Osteoblast (primary cell): Measurements from ENCODE around the gene BICD2. TPM values are rescaled to one million over a fixed set of nuclear protein-coding genes. Genes with fewer than 3 reads are reported as not detected.
A peak's percentile ranks its signal among the peaks of the same experiment; 100 is the strongest.

Experiments
- DNase-seq: peaks from one replicate; pipeline ENCODE4 v3.0.0; 2011; ENCODE audit warnings: low spot score, mixed read lengths; ENCODE audit not compliant: insufficient read length; ENCODE audit errors: missing footprints
- H2AFZ ChIP-seq: 2 replicates; pipeline ENCODE4 v1.6.0; 2011; ENCODE audit warnings: mild to moderate bottlenecking, low read length
- H3K27ac ChIP-seq: 2 replicates; pipeline ENCODE4 v1.5.1; 2011; ENCODE audit warnings: mild to moderate bottlenecking, low read depth, low read length, moderate library complexity
- H3K27me3 ChIP-seq: 2 replicates; pipeline ENCODE4 v1.6.0; 2012; ENCODE audit warnings: mild to moderate bottlenecking, control low read depth, inconsistent platforms, low read length, moderate library complexity; ENCODE audit not compliant: insufficient read depth
- H3K36me3 ChIP-seq: 2 replicates; pipeline ENCODE4 v1.5.1; 2011; ENCODE audit warnings: mild to moderate bottlenecking, low read length, control low read depth, moderate library complexity; ENCODE audit not compliant: insufficient read depth
- H3K4me1 ChIP-seq: 2 replicates; pipeline ENCODE4 v1.5.1; 2011; ENCODE audit warnings: mild to moderate bottlenecking, low read length, control low read depth, moderate library complexity; ENCODE audit not compliant: insufficient read depth
- H3K4me2 ChIP-seq: 2 replicates; pipeline ENCODE4 v1.6.0; 2011; ENCODE audit warnings: mild to moderate bottlenecking, low read length; ENCODE audit not compliant: insufficient read depth
- H3K4me3 ChIP-seq: fragments of 200-600 bp; sonication (generic); 3 replicates; pipeline ENCODE4 v1.5.1; 2012; ENCODE audit warnings: mild to moderate bottlenecking, low read length, inconsistent platforms; ENCODE audit not compliant: insufficient read depth
- H3K79me2 ChIP-seq: 2 replicates; pipeline ENCODE4 v1.6.0; 2012; ENCODE audit warnings: mild to moderate bottlenecking, low read length, control low read depth, inconsistent platforms; ENCODE audit not compliant: insufficient read depth
- H3K9me3 ChIP-seq: 2 replicates; pipeline ENCODE4 v1.5.1; 2011; ENCODE audit warnings: low read depth, low read length, control low read depth
- H4K20me1 ChIP-seq: 2 replicates; pipeline ENCODE4 v1.6.0; 2012; ENCODE audit warnings: mild to moderate bottlenecking, low read length, control low read depth; ENCODE audit not compliant: insufficient read depth
- total RNA-seq: library from RNA; depleted of rRNA; stranded (reverse); fragments of >200 nt; gene quantifications from 2 replicates; pipeline ENCODE4 v1.2.3, GENCODE V29; 2012
- TF ChIP-seq, protein P1 (sequence below): IDR thresholded peaks from 2 replicates; pipeline ENCODE4 v1.5.1; 2011; ENCODE audit warnings: mild to moderate bottlenecking, low read depth, low read length, moderate library complexity; ENCODE audit errors: extremely low read depth

The BICD2 gene
- total RNA-seq, 1 donor: 31.8 TPM

DNA sequence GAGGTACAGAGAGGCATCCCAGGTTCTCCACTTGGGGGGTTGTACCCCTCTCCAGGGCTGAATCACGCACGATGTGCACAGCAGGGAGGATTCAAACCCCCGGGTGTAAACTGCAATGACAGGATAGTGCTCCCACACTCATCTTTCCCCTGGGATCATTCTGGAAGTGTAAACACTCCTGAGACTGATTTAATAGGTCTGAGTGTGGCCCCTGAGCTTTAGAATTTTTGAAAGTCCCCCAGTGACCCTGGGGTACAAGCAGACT lies 16.5 kb downstream of the BICD2 start:
- Histone ChIP-seq H4K20me1 (peaks cover 55% of the 10 kb centered on the region), H3K27me3 (no peaks in the 10 kb centered on the region), H3K9me3 (no peaks in the 10 kb centered on the region), H3K4me3 (no peak overlapping the region), H3K4me1 (peaks cover 36% of the 10 kb centered on the region), H3K36me3 (no peaks in the 10 kb centered on the region), H3K79me2 (peaks cover 98% of the 10 kb centered on the region), H3K4me2 (no peak overlapping the region), H2AFZ (no peak overlapping the region), H3K27ac (no peak overlapping the region)
- TF ChIP-seq, protein P1, sequence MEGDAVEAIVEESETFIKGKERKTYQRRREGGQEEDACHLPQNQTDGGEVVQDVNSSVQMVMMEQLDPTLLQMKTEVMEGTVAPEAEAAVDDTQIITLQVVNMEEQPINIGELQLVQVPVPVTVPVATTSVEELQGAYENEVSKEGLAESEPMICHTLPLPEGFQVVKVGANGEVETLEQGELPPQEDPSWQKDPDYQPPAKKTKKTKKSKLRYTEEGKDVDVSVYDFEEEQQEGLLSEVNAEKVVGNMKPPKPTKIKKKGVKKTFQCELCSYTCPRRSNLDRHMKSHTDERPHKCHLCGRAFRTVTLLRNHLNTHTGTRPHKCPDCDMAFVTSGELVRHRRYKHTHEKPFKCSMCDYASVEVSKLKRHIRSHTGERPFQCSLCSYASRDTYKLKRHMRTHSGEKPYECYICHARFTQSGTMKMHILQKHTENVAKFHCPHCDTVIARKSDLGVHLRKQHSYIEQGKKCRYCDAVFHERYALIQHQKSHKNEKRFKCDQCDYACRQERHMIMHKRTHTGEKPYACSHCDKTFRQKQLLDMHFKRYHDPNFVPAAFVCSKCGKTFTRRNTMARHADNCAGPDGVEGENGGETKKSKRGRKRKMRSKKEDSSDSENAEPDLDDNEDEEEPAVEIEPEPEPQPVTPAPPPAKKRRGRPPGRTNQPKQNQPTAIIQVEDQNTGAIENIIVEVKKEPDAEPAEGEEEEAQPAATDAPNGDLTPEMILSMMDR: no peak
- no peak for DNase-seq

DNA sequence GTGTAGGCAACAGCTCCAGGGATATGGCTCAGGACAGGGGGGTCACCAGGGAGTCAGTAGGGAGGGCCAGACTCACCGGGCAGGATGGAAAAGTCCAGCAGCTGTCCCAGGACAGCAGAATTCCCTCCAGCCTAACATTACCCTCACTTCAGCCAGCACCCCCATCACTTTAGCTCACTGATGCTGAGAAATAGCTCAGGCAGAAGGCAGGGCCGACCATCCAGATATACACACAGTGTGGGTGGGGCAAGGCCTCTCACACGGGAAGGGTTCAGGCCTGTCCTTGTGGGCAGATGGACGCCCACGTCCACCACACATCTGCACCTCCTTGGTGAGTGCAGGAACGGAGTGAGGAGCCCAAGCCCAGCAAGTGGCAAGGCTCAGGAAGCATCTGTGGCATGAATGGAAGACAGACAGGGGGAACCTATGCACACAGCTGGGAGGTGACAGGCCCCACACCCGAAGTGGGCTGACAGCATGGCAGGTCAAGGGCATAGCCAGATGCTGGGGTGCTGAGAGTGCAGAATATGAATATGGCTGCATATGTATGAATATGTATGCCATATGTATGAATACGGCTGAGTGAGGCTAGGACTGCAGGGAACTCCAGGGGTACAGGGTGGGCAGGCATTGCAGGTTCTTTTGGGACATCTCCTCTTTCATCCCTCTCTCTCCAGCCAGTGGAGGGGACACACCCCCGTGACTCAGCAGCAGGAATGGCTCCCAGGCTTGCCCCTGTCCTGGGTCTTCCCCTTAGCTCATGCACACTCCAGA lies 17.0 kb downstream of the BICD2 start:
- no peak overlapping the region for H3K4me3 ChIP-seq
- no peaks in the 10 kb centered on the region for H3K9me3 ChIP-seq
- TF ChIP-seq, protein P1: no peak
- DNase-seq: peak; percentile 83
- H3K27me3 ChIP-seq: no peaks in the 10 kb centered on the region
- H3K27ac ChIP-seq: peak overlapping the region; percentile 66
- no peak overlapping the region for H2AFZ ChIP-seq
- H4K20me1 ChIP-seq: peaks cover 53% of the 10 kb centered on the region
- H3K4me2 ChIP-seq: no peak overlapping the region
- H3K4me1 ChIP-seq: peaks cover 36% of the 10 kb centered on the region
- H3K79me2 ChIP-seq: peaks cover 98% of the 10 kb centered on the region
- no peaks in the 10 kb centered on the region for H3K36me3 ChIP-seq

DNA sequence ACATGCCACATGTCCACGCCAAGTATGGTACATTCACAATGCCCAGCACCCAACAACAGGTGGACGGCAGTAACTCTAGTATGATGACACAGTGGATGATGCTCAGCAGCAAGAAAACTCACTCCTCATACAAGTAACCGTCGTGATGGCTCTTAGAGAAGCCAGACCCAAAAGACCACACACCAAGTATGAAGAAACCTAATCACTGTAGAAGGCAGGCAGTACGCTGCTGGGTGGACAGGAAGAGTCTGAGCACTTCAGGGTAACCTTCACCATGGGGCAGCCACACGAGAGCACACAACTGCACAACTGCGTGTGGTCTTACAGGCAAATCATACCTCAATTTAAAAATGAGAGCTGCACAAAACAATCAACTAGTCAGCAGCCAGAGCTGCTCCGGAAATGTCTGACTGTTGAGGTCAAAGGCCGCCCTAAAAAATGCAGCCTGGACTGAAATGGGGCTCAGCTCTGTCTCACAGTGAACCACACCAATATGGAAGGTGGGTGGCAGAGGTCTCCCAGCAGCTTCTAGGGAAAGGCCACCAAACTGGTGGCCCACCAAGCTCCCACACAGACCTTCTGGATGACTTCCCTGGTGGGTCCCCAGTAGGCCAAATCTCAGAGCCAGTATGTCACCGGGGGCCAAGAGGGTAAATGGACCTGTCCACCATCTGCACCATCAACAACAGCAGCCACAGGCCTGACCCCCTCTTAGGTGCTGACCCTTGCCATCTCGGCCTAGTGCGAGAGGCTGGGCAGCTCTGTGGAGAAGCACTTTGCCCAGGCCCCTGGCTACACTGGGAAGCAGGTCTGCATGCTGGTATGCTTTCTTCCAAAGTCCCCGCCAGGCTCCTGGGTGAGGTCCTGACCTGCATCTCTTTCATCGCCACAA lies 17.8 kb downstream of the BICD2 start:
- no peak overlapping the region for H2AFZ ChIP-seq
- H3K4me2 ChIP-seq: peak overlapping the region; percentile 58
- no peaks in the 10 kb centered on the region for H3K36me3 ChIP-seq
- TF ChIP-seq, protein P1: no peak
- peak overlapping the region; percentile 66 for H3K27ac ChIP-seq
- peaks cover 52% of the 10 kb centered on the region for H4K20me1 ChIP-seq
- H3K4me3 ChIP-seq: no peak overlapping the region
- no peaks in the 10 kb centered on the region for H3K9me3 ChIP-seq
- DNase-seq: peak; percentile 91
- H3K79me2 ChIP-seq: peaks cover 97% of the 10 kb centered on the region
- peaks cover 36% of the 10 kb centered on the region for H3K4me1 ChIP-seq
- no peaks in the 10 kb centered on the region for H3K27me3 ChIP-seq

DNA sequence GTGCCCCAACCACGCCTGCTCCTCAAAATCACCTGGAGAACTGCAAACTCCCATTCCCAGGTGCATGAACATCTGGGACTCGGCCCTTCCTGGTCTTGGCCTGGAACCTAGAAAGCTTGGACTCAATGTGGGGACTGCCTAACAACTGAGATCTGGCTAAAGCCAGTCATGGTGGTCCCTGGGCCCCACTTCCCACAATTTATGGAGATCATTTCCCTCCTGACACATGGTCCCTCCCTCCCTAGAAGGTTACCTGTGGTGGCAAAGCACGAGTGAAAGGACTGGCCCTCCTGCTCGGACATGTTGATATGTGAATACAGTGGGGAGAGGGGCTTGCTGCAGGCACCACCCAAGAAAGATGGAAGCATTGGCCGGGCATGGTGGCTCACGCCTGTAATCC lies 18.8 kb downstream of the BICD2 start:
- peaks cover 52% of the 10 kb centered on the region for H4K20me1 ChIP-seq
- H3K27ac ChIP-seq: no peak overlapping the region

More for the DNA sequence above, 18.8 kb downstream of the BICD2 start:
- Histone ChIP-seq H3K4me3 (no peak overlapping the region), H3K79me2 (peaks cover 98% of the 10 kb centered on the region), H3K4me1 (peaks cover 38% of the 10 kb centered on the region), H3K9me3 (no peaks in the 10 kb centered on the region), H2AFZ (no peak overlapping the region), H3K27me3 (no peaks in the 10 kb centered on the region), H3K4me2 (no peak overlapping the region), H3K36me3 (no peaks in the 10 kb centered on the region)
- DNase-seq: no peak
- TF ChIP-seq, protein P1: no peak
